Urinary bladder (tissue), 4 donors: Measurements from ENCODE around the gene BCAS3. TPM values are rescaled to one million over a fixed set of nuclear protein-coding genes. Genes with fewer than 3 reads are reported as not detected.
A peak's percentile ranks its signal among the peaks of the same experiment; 100 is the strongest.
"Not testable (repeated sequence)": the region's sequence is repeated elsewhere in the genome, so short reads cannot be mapped to it uniquely, and the experiment has no call there.

ENCODE experiments used
- DNase-seq: peaks from one replicate; pipeline ENCODE4 v3.0.0-alpha.2; 2015; ENCODE audit errors: extremely low spot score
- H3K27ac ChIP-seq: one replicate; pipeline ENCODE4 v1.5.1; 2013; ENCODE audit warnings: low read depth, mild to moderate bottlenecking, moderate library complexity
- H3K36me3 ChIP-seq: one replicate; pipeline ENCODE4 v1.6.1; 2013; ENCODE audit warnings: mild to moderate bottlenecking, moderate library complexity; ENCODE audit not compliant: insufficient read depth
- H3K4me1 ChIP-seq: one replicate; pipeline ENCODE4 v1.6.1; 2013; ENCODE audit warnings: mild to moderate bottlenecking, moderate library complexity; ENCODE audit not compliant: insufficient read depth
- H3K4me3 ChIP-seq: one replicate; pipeline ENCODE4 v1.5.1; 2013; ENCODE audit warnings: low read depth, low read length
- WGBS: extraction: QIAGEN DNeasy Blood & Tissue Kit; methylation state at CpG from one replicate; pipeline ENCODE4 v1.1.7; 2013; 5-methylcytosine and 5-hydroxymethylcytosine counted together
- polyA plus RNA-seq: library from polyadenylated mRNA; stranded (reverse); fragments of 200-250 nt; gene quantifications from one replicate; pipeline ENCODE4 v1.2.3, GENCODE V29; 2013
- total RNA-seq: library from RNA; depleted of rRNA; stranded (reverse); fragments of >200 nt; gene quantifications from one replicate; pipeline ENCODE4 v1.2.3, GENCODE V29; 2014
- donor health status: healthy with polysubstance abuse.
- donor health status: healthy.

The BCAS3 gene
- total and polyA plus RNA-seq, 2 donors: 17.6 to 72.4 TPM

DNA sequence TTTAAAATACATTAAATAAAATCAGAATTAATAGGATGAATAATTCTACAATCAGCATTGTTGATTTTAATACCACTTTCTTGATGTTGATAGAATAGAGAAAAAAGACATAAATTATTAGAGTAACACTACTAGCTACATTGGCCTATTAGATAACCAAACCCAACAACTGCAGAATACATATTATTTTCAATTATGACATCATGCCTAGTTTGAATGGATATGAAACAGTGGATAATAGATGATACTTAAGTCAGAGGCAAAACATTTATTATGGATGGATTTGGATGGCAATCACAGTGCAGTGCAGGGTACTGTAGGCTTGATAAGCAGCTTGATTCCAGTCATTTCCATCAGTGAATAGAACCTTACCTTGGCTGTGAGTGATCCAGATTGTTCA lies 293.1 kb downstream of the BCAS3 start:
- Histone ChIP-seq H3K27ac (no peak overlapping the region), H3K4me3 (no peak overlapping the region), H3K4me1 (no peaks in the 10 kb centered on the region), H3K36me3 (no peaks in the 10 kb centered on the region)
- no peak for DNase-seq

DNA sequence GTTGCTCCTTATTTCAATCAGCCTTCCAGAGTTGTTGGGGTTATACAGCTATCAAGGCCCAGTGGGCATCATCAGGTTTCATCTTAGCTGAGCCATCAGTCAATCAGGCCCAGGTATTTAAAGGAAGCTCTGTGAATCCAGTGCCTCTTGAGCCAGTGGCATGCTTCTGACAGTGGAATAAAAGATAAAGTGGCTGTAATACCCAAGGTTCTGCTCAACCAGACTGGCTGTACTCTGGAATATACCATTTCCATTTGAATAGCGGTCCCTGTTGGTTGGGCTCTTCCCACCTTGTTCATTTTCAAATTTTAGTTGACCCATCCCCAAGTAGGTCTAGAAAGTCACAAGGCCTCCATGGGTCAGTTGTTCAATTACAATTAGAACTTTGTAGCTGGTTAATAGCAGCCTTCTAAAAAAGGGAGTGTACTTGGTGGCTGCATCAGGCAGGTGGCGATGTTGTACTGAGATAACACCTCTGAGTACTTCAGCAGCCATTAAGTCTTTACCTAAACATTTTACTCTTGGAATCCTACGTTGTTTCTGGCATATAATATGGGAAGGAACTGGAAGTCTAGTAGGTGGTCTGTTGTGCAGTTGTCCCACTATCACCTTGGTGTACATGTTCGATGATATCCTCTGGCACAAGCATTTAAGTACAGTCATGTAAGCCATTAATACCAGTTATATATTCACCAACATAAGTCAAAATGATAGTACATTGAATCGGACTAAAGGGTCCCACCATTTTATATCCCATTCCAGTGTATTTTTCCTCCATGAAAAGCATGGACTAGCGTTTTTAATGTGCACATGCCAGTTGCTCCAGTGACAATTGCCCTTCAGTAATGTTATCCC lies 294.1 kb downstream of the BCAS3 start:
- no peak overlapping the region for H3K27ac ChIP-seq
- DNase-seq: peak; percentile 21
- H3K4me3 ChIP-seq: no peak overlapping the region
- no peaks in the 10 kb centered on the region for H3K4me1 ChIP-seq
- H3K36me3 ChIP-seq: no peaks in the 10 kb centered on the region
- 43% methylated on average over 6 of the region's 6 CpGs for WGBS

DNA sequence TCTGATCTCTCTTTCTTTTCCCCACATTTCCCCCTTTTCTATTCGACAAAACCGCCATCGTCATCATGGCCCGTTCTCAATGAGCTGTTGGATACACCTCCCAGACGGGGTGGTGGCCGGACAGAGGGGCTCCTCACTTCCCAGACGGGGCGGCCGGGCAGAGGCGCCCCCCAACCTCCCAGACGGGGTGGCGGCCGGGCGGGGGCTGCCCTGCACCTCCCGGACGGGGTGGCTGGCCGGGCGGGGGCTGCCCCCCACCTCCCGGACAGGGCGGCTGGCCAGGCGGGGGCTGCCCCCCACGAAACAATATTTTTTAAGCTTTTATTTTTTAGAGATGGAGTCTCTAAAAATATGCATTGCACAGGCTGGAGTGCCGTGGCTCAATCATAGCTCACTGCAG lies 299.2 kb downstream of the BCAS3 start:
- H3K4me1 ChIP-seq, DNase-seq, H3K36me3 ChIP-seq, H3K4me3 ChIP-seq, H3K27ac ChIP-seq: not testable (repeated sequence)
- WGBS: 96% methylated on average over 19 of the region's 23 CpGs

DNA sequence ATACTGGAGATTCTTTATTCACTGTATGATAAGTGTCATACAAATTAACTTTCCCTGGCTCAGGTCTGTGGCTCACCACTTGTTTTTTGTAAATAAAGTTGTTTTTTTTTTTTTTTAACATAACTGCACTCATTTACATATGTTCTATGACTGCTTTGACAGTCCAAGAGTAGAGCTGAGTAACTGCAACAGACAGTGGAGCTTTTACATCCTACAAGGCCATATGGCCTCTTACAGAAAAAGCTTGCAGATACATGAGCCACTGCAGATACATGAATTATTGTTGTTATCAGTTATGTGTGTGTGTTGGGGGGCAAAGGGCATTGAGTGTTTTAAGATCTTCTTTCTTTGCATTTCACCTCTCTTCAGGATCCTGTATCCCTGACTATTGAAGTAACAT lies 311.7 kb downstream of the BCAS3 start:
- no peak overlapping the region for H3K27ac ChIP-seq
- H3K4me1 ChIP-seq: no peaks in the 10 kb centered on the region
- no peaks in the 10 kb centered on the region for H3K36me3 ChIP-seq
- no peak for DNase-seq
- no peak overlapping the region for H3K4me3 ChIP-seq

GRCh38 chr17:60989846-60990245 lies 312.2 kb downstream of the BCAS3 start:
- no peak for DNase-seq
- Histone ChIP-seq H3K4me1 (no peaks in the 10 kb centered on the region), H3K27ac (no peak overlapping the region), H3K4me3 (no peak overlapping the region), H3K36me3 (no peaks in the 10 kb centered on the region)
- 96% methylated on average over 9 of the region's 9 CpGs for WGBS

- H3K4me1 ChIP-seq: no peaks in the 10 kb centered on the region
- no peaks in the 10 kb centered on the region for H3K36me3 ChIP-seq
- 56% methylated on average over 3 of the region's 3 CpGs for WGBS
- H3K4me3 ChIP-seq: no peak overlapping the region
- no peak overlapping the region for H3K27ac ChIP-seq
- no peak for DNase-seq
Observed at GRCh38 chr17:60993497-60993896, 315.8 kb downstream of the BCAS3 start.

DNA sequence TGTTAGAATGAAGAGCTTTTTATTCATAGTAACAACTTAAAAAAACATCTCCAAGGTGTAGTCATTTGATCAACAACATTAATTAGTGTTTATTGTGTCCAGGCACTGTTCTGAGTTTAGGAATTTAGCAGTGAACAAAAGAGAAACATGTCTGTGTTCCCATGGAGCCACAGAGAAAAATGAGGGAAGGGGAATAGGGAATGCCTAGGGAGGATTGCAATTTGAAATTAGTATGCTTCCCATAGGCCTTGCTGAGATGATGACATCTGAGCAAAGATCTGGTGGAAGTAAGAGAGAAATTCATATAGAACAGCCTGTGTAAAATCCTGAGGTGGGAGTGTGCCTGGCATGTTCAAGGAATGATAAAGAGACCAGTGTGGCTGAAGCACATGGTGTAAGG lies 318.0 kb downstream of the BCAS3 start:
- no peaks in the 10 kb centered on the region for H3K4me1 ChIP-seq
- no peak for DNase-seq
- no peak overlapping the region for H3K4me3 ChIP-seq
- H3K36me3 ChIP-seq: no peaks in the 10 kb centered on the region
- no peak overlapping the region for H3K27ac ChIP-seq

DNA sequence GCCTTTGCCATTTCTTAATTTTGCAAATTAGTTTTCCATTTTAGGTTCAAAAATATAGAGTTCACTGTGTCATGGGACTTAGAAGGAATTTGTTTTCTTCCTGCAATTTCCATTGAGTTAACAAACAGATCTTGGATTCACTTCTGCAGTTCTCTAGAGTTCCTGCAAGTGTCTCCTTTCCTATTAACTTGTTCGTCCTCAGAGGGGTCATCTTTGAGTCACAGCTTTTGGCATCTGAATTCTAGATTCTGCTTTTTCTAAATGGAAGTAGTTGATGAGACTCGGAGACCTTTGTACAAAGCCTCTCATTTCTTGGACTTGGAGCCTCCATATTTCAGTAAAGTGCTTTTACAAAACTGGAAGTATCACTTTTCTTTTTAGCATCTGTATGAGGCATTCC lies 323.3 kb downstream of the BCAS3 start:
- WGBS: 28% methylated on average over 2 of the region's 2 CpGs
- H3K27ac ChIP-seq: no peak overlapping the region
- H3K4me3 ChIP-seq: no peak overlapping the region
- DNase-seq: no peak
- no peaks in the 10 kb centered on the region for H3K4me1 ChIP-seq
- no peaks in the 10 kb centered on the region for H3K36me3 ChIP-seq

DNA sequence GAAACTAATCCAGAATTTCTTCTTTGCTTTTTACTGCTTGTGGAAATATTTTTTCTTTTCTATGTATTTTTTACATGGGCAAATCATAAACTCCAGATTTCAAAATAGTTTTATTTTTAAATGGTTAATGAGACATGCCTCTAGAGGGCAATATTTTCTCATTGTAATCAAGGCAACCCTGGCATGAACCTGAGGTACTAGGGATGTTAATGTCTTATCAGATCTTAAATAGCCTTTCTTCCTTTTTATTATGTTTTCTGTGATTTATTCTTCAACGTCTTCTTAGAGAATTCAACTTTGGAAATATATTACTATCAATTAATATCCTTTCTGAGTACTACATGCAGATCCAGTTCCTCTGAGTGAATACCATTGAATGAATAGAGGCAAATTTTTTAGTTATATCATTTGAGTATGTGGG lies 324.7 kb downstream of the BCAS3 start:
- Histone ChIP-seq H3K4me1 (no peaks in the 10 kb centered on the region), H3K27ac (no peak overlapping the region), H3K4me3 (no peak overlapping the region), H3K36me3 (no peaks in the 10 kb centered on the region)
- 1% methylated on average over 1 of the region's 1 CpG for WGBS
- DNase-seq: peak; percentile 42

DNA sequence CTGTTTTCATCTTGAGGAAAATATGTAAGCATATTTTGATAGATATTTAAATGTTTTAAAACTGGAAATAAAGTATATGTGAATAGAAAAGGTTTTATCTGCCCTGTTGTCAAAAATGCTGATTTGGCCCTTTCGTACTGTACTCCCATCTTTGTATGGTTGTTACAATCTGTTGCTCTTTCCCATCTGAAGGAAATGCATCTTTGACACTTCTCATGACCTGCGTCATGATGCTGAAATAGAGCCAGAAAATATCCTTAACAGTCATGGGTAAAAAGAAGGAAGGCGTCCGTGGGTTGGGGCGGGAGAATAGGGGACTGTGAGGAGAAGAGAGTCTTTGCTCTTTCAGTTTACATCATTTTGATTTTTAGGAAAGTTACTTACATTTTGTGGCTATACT lies 327.7 kb downstream of the BCAS3 start:
- Histone ChIP-seq H3K4me1 (peaks cover 1% of the 10 kb centered on the region), H3K27ac (no peak overlapping the region), H3K4me3 (no peak overlapping the region), H3K36me3 (no peaks in the 10 kb centered on the region)
- no peak for DNase-seq
- 97% methylated on average over 5 of the region's 5 CpGs for WGBS

DNA sequence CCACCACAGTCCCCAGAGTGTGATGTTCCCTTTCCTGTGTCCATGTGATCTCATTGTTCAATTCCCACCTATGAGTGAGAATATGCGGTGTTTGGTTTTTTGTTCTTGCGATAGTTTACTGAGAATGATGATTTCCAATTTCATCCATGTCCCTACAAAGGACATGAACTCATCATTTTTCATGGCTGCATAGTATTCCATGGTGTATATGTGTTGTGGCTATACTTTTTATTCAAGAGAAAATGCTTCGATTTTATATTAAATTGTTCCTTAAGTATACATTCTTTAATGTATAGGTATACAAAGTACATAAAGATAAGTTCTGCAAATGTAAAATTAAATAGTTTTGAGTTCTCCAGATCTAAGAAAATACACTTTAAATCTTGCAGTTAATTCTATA lies 328.3 kb downstream of the BCAS3 start:
- not testable (repeated sequence) for DNase-seq, H3K4me1 ChIP-seq, H3K27ac ChIP-seq, H3K36me3 ChIP-seq, H3K4me3 ChIP-seq
- 96% methylated on average over 1 of the region's 3 CpGs for WGBS

DNA sequence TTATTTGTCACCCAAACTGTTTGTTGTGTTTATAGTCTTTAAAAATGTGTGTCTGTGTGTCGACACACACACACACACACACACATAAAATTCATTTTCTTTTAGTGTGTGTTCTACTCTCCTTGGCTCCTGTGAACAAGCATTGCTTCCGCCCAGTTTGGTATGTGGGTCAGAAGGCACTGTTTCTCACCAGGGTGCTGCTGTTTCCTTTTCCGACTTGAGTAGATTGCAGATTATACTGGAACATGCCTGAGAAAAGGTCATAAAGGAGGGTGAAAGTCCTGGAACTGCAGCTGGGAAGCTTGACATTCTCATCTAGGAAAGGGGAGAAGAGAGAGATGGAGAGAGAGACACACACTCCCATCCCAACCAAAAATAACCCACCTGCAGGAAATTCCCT lies 330.3 kb downstream of the BCAS3 start:
- no peak for DNase-seq
- H3K4me1 ChIP-seq: peaks cover 1% of the 10 kb centered on the region
- H3K36me3 ChIP-seq: no peaks in the 10 kb centered on the region
- H3K27ac ChIP-seq: no peak overlapping the region
- H3K4me3 ChIP-seq: no peak overlapping the region
- WGBS: 67% methylated on average over 3 of the region's 3 CpGs

DNA sequence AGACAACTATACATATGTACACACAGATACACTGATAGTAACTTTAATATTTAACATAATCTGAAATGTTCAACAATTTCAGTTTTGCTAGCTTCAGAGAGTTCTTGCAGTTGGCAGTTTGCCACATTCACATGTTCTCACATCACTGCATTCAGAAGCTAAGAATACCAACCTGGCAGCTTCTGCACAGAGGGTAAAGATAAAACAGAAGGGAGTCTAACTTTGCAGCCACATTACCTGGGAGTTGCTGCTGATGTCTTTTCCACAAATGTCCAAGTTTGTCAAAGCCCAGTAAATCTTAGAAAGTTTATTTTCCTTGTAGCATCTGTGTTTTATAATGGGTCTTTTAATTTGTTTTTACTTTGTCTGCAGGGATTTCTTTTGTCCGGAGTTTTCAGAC lies 332.0 kb downstream of the BCAS3 start:
- 19% methylated on average over 1 of the region's 1 CpG for WGBS
- Histone ChIP-seq H3K36me3 (no peaks in the 10 kb centered on the region), H3K27ac (no peak overlapping the region), H3K4me3 (no peak overlapping the region), H3K4me1 (peaks cover 1% of the 10 kb centered on the region)
- no peak for DNase-seq

- no peak overlapping the region for H3K4me3 ChIP-seq
- no peak overlapping the region for H3K27ac ChIP-seq
- WGBS: 61% methylated on average over 2 of the region's 2 CpGs
- no peaks in the 10 kb centered on the region for H3K36me3 ChIP-seq
- DNase-seq: no peak
- H3K4me1 ChIP-seq: peaks cover 1% of the 10 kb centered on the region
Observed at GRCh38 chr17:61010661-61011170, 333.1 kb downstream of the BCAS3 start.
